Measurements from ENCODE around the gene ZDHHC18. TPM values are rescaled to one million over a fixed set of nuclear protein-coding genes. Genes with fewer than 3 reads are reported as not detected.
A peak's percentile ranks its signal among the peaks of the same experiment; 100 is the strongest.
"Not testable (repeated sequence)": the region's sequence is repeated elsewhere in the genome, so short reads cannot be mapped to it uniquely, and the experiment has no call there.

The ZDHHC18 gene
- total RNA-seq, 6 experiments from 2014 or later, result 9.6 to 16.9 (median 14.1) TPM

DNA sequence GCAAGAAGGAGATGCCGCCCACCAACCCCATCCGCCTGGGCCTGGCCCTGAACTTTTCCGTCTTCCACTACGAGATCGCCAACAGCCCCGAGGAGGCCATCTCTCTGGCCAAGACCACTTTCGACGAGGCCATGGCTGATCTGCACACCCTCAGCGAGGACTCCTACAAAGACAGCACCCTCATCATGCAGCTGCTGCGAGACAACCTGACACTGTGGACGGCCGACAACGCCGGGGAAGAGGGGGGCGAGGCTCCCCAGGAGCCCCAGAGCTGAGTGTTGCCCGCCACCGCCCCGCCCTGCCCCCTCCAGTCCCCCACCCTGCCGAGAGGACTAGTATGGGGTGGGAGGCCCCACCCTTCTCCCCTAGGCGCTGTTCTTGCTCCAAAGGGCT, 37.2 kb downstream of the ZDHHC18 start:
- no peak overlapping the region for H3K4me3 ChIP-seq
- intact Hi-C loops (cut with DNase I), result no loop called here
- H3K27me3 ChIP-seq, result no peaks in the 10 kb centered on the region
- peaks cover 0 to 10% (median 0%) of the 10 kb centered on the region in 4 donors for H3K4me1 ChIP-seq
- no peak for TF ChIP-seq POLR2A (IDR thresholded peaks at IDR 0.05)
- TF ChIP-seq, protein P1, sequence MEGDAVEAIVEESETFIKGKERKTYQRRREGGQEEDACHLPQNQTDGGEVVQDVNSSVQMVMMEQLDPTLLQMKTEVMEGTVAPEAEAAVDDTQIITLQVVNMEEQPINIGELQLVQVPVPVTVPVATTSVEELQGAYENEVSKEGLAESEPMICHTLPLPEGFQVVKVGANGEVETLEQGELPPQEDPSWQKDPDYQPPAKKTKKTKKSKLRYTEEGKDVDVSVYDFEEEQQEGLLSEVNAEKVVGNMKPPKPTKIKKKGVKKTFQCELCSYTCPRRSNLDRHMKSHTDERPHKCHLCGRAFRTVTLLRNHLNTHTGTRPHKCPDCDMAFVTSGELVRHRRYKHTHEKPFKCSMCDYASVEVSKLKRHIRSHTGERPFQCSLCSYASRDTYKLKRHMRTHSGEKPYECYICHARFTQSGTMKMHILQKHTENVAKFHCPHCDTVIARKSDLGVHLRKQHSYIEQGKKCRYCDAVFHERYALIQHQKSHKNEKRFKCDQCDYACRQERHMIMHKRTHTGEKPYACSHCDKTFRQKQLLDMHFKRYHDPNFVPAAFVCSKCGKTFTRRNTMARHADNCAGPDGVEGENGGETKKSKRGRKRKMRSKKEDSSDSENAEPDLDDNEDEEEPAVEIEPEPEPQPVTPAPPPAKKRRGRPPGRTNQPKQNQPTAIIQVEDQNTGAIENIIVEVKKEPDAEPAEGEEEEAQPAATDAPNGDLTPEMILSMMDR (IDR thresholded peaks at IDR 0.05), result no peak
- DNase-seq (no peak), ATAC-seq (no peak)
- no peaks in the 10 kb centered on the region for H3K9me3 ChIP-seq
- H3K36me3 ChIP-seq, result no peaks in the 10 kb centered on the region
- H3K27ac ChIP-seq, result no peak overlapping the region
- WGBS (ENCODE audit: insufficient coverage, low coverage, low lambda C conversion rate, missing lambda C conversion rate), result 85% methylated on average over 5 of the region's 20 CpGs

GRCh38 chr1:26864610-26865480, 38.4 kb downstream of the ZDHHC18 start:
- peak; percentile 95 for TF ChIP-seq POLR2A (IDR thresholded peaks at IDR 0.05)
- TF ChIP-seq, protein P1 (IDR thresholded peaks at IDR 0.05), result peak in 1 of 4 donors; percentile 3
- Histone ChIP-seq H3K36me3 (no peaks in the 10 kb centered on the region), H3K27me3 (no peaks in the 10 kb centered on the region), H3K9me3 (no peaks in the 10 kb centered on the region), H3K4me1 (peaks cover 0 to 10% (median 0%) of the 10 kb centered on the region in 4 donors), H3K4me3 (peak overlapping the region; percentile 48 to 69 (median 57)), H3K27ac (peak overlapping the region; percentile 97 to 100 (median 98))
- 0% methylated on average over 23 of the region's 75 CpGs for WGBS (ENCODE audit: insufficient coverage, low coverage, low lambda C conversion rate, missing lambda C conversion rate)
- DNase-seq (peak; percentile 97 to 98 (median 98)), ATAC-seq (peak; percentile 90 to 98 (median 96))
- intact Hi-C loops (cut with DNase I), result no loop called here

DNA sequence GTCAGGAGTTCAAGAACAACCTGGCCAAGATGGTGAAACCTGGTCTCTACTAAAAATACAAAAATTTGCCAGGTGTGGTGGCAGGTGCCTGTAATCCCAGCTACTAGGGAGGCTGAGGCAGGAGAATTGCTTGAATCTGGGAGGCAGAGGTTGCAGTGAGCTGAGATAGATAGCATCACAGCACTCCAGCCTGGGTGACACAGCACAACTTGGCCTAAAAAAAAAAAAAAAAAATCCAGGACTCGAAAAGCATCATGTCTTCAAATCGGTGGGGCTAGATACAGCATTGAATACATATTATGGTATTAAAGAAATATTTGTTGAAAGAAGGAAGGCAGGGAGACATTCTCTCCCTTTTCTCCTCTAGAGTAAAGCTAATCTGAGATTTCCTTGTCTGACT, 46.6 kb downstream of the ZDHHC18 start:
- intact Hi-C loops (cut with DNase I), result loop anchor here (10.0 kb wide), 2 partner anchors 58 to 268 kb away; no protein-coding TSS in a partner anchor

GRCh38 chr1:26874896-26875295, 48.4 kb downstream of the ZDHHC18 start:
- DNase-seq (no peak), ATAC-seq (no peak)
- intact Hi-C loops (cut with DNase I), result loop anchor here (10.0 kb wide), 2 partner anchors 60 to 270 kb away; no protein-coding TSS in a partner anchor
- no peak for TF ChIP-seq POLR2A (IDR thresholded peaks at IDR 0.05)
- TF ChIP-seq, protein P1 (IDR thresholded peaks at IDR 0.05), result no peak
- Histone ChIP-seq H3K9me3 (no peaks in the 10 kb centered on the region), H3K27ac (no peak overlapping the region), H3K27me3 (no peaks in the 10 kb centered on the region), H3K4me3 (no peak overlapping the region), H3K36me3 (peaks cover 0 to 22% (median 4%) of the 10 kb centered on the region in 4 donors), H3K4me1 (peaks cover 0 to 7% (median 0%) of the 10 kb centered on the region in 4 donors)
- WGBS (ENCODE audit: insufficient coverage, low coverage, low lambda C conversion rate, missing lambda C conversion rate), result 85% methylated on average over 2 of the region's 4 CpGs

More for the DNA sequence above, 46.6 kb downstream of the ZDHHC18 start:
- not testable (repeated sequence) for H3K27me3 ChIP-seq, H3K9me3 ChIP-seq, H3K36me3 ChIP-seq, H3K4me1 ChIP-seq, H3K4me3 ChIP-seq, H3K27ac ChIP-seq, ATAC-seq, DNase-seq
- 73% methylated on average over 2 of the region's 2 CpGs for WGBS (ENCODE audit: insufficient coverage, low coverage, low lambda C conversion rate, missing lambda C conversion rate)

- Histone ChIP-seq H3K4me3 (no peak overlapping the region), H3K27ac (peak overlapping the region in 1 of 3 donors; percentile 10), H3K27me3 (no peaks in the 10 kb centered on the region), H3K36me3 (peaks cover 0 to 45% (median 12%) of the 10 kb centered on the region in 4 donors), H3K4me1 (peaks cover 0 to 7% (median 0%) of the 10 kb centered on the region in 4 donors), H3K9me3 (no peaks in the 10 kb centered on the region)
- no peak for ATAC-seq
- no peak for TF ChIP-seq POLR2A (IDR thresholded peaks at IDR 0.05)
- TF ChIP-seq, protein P1 (IDR thresholded peaks at IDR 0.05), result no peak
- intact Hi-C loops (cut with DNase I), result loop anchor here (10.0 kb wide), 2 partner anchors 63 to 273 kb away; no protein-coding TSS in a partner anchor
- DNase-seq, result no peak
- WGBS (ENCODE audit: insufficient coverage, low coverage, low lambda C conversion rate, missing lambda C conversion rate), result 15% methylated on average over 2 of the region's 2 CpGs
Measured at GRCh38 chr1:26877326-26877725, 50.8 kb downstream of the ZDHHC18 start.
